ENCODE measurements around the gene MGMT.

Gene MGMT

DNA sequence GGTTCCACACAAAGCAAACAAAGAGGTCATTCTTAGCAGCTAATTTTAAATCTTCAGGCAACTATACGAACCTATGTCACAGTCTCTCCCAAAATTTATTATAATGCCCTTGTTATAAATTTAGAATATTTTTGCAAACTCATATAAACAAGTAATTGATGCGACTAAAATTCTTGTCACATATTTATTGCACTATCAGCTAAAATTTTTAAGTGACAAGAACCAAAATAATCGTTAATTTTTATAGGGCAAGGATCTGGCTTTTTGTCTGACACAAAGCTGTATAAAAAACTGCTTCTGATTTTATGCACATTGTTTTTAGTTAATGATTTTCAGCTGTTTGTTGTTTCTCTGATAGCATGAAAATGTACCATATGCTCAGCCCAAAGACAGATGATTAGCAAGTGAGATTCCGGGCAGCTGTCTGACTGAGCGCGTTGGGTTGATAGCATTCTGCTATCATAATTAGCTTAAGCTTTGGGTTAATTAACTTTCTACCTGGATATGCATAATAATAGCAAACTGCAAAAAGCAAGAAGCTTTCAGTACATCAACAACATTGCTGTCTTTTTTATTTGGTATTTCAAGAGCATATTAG lies 136.0 kb downstream of the MGMT start:
- DNase-seq, result no peak

DNA sequence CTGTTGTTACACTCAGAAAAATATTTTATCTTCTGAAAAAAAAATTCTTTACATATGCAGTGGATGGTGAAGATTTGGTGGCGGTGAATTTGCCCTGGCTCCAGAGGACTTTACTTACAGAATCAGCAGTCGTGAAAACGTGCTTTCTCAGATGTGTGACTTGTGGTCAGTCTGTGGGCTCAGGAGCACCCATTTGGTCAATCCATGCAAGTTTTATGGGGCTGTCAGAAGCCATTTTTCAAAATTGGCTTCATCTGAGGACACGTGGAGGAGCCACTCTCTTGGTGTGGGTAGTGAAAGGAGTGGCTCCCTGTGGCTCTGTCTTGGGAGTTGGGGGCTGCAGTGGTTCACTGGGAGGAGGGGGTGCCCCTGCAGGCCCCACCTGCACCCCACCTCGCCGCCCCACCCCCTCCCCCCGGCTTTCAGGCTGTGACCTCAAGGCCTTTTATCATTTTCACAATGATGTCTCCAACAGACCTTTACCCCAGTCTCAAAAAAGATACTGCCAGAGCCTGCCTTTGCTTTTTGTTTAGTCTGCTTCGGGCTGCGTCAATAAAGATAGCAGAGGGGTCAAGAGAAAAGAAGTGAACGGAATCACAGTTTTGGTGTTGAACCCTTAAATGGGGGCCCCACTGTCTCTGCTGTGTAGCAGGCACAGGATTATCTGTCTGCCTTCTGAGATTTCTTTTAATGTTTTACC lies 137.4 kb downstream of the MGMT start:
- DNase-seq, result no peak

DNA sequence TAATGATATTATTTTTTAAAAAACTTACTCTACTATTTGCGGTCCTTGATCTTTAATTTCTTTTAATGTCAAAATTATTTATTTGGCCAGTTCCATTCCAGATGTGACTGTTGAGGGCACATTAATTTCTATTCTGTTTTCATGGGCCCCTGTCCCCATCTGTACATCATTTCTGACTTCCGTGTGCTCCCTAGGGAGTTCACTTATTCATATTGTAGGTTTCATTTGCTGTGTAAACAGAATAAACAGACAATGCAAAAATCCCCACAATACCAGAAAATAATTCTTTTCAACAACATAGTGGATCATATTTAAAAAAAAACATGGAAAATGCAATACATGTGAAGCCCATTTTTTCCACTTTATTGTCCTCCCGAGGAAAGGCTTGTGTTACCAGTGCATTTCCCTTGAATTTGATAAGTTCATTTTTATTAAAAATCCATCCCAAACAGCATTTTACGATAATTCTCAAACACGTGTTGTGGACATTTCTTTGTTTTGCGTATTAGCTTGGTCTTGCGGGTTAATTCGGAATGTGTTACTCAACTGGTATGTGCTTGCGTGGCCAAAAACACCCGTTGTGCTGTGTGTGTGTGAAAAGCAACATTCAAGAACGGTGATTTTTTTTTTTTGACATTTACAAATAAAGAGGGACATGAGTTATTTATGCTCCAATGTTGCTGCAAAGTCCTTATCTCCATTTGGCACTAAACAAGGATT lies 138.4 kb downstream of the MGMT start:
- DNase-seq, result no peak

DNA sequence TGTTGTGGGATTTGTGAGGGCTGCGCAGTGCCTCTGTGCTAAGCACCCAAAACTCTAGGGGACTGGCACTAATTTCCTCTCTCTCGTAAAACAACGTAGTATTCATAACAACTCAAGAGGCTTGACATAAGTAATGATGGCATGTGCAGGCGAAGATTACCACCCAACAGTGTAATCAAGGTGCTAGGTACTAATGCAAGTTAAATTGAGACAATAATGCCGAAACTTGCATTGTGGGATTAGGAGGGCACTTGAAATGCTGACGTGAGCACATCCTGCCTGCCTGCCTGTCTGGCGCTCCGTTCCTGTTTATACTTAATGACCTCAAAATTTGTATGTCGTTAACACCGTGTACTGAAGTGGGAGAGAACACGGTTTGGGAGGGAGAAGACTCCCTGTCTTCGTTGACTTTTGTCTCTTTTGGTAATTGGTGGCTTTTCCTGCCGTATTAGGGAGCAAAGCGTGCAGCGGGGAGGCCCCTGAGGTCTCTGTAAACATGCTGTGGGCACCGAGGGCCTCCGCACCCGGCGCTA lies 139.0 kb downstream of the MGMT start:
- no peak for DNase-seq

DNA sequence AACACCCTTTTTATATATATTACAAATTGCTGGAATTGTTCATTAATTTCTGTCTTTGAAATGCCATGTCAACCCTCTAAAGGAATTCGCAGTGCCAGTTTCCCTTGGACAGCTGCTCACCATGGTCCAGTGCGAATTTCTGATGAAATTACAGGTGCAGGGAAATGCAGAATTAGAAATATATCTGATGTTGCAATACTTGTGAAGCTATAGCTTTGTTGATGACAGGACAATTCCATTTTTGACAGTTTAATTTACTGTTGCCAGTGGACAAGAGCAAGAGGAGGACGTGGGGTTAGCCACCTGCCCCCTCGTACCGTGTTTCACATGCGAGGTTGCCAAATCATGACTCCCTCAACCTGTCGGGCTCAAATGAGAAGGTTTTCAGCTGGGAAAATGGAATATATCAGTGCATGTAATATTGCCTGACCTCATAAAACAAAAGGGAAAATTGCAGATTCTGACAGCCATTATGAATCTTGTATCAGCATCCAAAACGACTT lies 140.6 kb downstream of the MGMT start:
- no peak for DNase-seq

DNA sequence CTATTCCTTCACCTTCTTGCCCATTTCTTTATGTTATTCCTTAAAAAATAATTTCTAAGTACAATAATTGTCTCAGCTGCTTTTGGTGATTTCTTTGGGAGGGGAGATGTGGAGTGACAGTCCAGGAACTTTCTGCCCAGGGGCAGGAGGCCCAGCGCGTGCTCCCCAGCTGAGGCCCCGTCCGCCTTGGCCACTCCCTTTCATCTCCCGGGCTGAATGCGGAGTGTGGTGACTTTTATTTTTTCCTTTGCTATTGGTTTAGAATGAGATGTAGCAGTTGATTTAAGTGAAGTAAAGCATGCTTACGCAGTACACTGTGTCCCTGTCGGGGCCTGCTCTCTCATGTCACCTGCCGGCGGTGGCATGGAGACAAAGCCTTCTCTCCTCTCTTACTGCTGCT lies 141.6 kb downstream of the MGMT start:
- DNase-seq, result no peak

DNA sequence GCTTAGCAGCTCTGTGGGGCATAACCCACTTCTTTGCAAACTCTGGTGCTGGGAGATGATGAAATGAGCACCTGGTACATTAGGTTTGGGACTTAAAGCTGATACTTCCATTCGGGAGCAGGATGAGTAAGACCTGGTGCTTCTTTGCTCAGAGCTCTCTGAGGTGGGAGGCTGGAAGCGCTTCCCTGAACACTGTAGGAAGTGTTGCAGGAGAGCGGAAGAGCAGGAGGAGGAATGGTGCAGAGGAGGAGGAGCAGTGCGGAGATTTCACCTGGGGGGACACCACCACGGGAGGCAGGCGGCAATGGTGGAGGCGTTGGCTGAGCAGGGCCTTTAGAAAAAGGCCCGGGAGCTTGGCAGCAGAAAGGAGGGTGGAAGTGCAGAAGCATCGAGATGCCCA lies 142.5 kb downstream of the MGMT start:
- no peak for DNase-seq

DNA sequence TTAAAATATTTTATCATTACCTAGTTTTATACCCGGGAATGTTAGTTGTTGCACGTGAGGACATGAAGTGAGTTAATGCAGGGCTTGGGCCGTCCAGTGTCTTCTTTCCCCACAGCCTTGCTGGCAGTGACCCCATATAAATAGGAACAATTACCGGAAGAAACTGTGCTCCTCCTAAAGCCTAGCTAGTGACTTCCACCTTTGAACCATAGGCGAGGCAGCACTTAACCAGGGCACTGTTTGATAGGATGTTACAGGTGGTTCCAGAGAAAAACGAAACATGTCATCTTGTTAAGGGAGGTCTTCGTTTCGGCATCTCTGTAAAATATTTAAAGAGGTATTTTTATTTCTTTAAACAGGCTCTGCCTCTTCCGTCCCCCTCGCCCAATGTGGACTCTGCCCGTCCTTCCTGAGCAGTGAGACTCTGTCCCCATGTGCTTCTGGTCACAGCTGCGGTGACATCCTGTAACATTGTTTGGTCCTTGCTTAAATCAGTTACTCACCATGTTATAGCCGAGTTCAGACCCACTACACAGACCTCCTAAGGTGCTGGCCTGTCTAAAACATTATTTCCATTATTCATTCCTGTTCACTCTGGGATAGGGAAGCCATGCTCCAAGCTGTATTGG lies 145.6 kb downstream of the MGMT start:
- DNase-seq, result no peak

DNA sequence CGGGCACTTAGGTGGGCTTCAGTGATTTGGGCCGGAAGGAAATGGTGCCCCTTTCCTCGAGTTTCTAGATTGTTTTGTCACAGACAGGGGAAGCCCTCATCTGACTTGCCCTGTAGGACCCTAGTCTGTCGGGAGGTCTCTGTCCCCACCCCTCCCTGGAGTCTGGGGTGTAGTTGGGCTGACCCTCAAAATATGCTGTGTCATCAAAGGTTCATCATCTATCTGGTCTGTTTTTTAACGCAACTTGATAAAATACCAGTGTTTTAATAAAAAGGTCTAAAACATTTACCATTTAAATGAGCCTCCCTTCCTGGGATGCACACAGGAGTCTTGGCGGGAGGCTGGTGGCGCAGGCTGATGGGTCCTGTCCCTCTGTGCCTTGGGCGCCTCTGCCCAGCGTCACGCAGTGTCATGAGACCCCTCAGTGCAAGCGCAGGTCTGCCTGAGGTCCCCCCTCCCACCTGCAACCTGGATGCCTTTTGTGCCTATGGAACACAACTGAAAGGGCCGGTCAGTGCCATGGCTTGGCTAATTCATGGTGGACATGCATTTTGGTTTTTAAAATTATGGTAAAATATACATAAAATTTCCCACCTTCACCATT lies 146.4 kb downstream of the MGMT start:
- no peak for DNase-seq

DNA sequence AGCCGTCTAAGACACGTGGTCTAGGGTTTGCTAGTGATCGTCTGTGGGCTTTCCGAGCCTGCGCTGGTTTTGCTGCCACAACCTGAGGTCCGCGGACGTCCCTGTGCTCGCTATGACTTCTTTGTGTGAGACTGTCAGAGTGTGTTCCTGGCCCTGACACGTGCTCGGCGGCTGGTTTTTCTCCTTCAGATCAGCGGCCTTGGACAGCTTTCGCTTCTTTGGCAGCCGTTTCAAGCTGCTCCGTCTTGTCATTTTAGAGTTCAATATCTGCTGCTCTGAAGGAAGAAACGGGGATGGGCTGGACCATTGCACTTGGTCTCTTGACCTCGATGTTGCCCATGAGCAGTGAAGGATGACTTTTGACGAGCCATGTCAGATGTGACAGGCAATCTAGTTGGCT lies 147.3 kb downstream of the MGMT start:
- DNase-seq, result no peak

DNA sequence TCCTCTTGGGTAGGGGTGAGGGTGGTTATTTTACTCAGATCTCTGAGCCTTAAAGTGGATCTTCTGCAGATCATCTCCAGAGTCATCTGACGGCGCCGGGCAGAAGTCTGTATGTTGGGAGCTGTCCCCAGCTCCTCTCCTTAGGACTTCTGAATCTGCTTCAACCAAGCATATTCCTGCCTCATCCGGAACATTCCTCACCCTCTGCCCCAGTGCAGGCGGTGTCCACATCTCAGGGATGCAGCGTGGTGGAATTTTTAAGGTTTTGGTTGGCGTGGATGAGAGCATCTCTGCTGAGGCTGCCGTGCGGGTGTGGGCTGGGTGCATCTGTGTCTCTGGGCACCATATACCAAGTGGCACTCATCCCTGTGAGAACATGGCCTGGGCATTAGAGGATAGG lies 148.3 kb downstream of the MGMT start:
- DNase-seq, result no peak

DNA sequence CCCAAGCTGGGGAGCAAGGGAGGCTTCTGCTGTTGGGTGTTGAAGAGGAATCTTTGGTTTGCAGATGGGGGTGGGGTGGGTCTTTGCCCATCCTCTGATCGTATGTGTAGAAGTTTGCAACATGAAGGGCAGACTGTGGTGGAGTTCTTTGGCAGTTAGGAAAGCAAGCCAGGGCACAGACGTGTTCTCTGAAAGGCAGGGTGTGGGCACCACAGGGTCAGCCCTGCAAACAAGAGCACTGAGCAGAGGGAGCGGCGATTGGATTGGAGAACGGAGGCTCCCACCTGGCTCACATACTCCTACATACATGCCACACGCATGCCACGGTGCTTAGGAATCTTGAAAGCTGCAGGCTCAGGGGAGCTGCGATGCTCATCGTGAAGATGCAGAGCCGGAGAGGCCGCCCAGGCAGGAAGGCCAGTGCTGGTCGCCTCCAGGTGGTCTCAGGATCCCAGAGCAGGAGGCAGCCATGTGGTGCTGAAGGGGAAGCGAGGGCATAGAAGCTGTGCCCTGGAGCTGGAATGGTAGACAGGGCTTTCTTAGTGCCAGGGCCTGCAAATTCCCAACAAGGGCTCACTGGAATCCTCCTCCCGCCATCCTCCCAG lies 149.0 kb downstream of the MGMT start:
- DNase-seq, result no peak

DNA sequence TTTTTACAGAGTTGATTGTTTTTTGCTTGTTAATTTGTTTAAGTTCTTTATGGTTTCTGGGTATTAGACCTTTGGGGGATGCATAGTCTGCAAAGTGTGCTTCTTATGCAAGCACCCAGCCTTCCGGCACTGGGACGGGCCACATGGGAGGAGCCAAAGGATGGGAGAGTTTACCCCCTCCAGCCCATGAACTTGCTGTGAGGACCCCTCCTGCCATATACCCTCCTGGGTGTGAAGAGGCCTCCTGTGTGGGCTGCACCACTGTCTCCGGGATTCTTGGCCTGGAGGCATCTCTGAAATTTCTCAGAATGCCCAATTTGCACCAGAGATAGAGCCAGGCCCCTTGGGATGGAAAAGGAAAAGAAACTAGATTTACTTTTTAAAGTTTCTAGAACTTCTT lies 150.7 kb downstream of the MGMT start:
- DNase-seq, result no peak

DNA sequence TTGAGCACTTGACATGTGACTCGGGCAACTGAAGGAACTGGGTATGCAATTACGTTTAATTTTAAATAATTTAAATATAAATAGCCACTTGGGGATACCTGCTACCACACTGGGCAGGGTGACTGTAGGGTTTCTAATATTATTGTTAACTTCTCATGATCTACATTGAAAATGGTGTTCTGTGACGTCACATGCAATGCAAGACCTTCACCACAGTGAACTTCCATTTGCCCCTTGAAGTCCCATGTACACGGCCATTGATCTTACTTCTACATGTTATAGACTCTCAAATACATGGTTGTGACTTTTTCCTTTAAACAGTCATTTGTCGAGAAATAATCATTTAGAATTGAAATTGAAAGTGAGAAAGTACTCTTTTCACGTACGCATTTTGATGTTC lies 154.0 kb downstream of the MGMT start:
- no peak for DNase-seq

DNA sequence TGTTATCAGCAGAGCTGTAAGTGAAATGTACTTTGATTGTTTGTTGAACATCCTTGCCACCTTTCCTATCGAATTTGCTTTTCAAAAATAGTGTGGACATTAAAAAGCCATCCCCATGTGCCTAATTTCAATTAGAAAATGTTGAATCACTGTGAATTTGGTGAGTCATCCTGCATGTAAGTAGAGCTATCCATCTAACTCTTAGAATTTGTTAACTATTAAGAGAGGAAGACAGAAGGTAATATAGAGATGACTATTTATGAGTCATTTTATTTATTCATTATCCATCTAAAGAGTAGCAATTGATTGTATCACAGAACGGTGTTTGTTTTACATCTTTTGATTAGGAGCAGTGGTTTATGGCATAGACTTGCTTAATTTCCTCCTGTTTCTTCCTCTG lies 154.7 kb downstream of the MGMT start:
- DNase-seq, result no peak

DNA sequence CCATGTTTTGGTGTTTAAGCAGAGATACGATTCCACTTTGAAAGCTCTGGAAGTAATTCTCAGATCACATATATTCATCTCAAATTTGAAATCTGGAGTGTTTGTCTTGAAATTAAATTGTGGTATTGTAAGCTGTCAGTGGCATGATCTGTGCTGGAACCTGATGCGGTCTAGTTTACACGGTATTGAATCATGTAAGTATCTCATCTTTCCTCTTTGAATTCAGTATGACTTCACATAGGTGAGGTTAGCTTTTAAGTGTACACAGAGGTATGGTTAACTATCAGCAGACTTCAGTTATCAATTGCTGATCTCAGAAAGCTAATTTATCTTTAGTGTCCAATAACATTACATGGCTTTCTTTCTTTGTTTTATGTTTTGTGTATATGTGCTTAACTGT lies 155.2 kb downstream of the MGMT start:
- DNase-seq, result no peak

DNA sequence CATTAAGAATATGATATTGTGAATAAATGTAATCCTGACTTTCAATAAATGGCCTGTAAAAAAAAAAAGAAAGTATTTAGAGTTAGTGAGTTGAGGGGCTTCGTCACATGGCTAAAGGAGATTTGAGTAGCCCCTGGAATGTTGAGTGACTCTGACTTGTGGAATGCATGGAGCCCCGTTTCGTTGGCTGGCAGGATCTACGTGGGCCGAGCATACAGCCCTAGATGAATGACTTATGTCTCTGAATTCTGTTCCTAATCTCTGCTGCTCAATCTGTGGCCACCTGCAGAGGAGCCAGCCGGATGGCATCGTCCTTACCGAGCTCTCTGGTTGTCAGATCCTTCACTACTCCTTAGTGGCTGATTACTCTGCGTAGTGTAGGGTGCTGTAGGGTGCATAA lies 155.7 kb downstream of the MGMT start:
- no peak for DNase-seq

DNA sequence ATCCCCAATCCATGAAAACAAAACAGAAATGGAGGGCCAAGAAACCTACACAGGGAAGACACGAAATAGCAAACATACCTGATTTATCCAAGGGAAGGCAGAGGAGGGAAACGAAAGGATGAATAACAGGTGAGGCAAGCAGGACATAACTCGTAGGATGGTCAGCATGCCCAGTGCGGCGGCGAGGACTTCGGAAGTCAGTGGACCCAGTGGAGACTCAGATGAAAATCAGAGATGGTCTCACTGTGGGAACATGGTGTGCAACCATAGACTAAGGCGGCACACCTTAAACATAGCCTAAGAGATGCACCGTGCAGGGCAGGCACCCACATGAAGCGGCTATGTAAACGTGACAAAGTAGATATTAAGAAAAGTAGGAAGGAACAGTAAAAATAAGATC lies 157.5 kb downstream of the MGMT start:
- DNase-seq, result no peak

DNA sequence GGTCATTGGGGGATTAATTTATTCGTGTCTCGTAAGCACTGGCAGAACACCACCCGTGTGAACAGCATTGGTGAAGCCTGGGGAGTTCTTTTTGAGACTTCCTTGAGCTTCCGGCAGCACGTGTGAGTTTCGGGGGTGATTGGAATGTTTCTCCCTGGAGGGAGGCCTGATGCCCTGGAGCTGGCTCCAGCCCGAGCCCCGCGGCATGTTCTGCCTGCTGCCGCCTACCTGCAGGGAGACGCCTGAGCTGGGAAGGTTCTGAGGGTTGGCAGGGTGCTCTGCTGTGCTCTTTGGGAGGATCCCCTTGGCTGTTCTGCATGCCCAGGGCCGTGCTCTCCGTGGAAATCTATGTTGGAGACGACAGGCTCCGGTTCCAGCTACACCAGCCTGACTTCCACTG lies 159.3 kb downstream of the MGMT start:
- DNase-seq, result no peak

DNA sequence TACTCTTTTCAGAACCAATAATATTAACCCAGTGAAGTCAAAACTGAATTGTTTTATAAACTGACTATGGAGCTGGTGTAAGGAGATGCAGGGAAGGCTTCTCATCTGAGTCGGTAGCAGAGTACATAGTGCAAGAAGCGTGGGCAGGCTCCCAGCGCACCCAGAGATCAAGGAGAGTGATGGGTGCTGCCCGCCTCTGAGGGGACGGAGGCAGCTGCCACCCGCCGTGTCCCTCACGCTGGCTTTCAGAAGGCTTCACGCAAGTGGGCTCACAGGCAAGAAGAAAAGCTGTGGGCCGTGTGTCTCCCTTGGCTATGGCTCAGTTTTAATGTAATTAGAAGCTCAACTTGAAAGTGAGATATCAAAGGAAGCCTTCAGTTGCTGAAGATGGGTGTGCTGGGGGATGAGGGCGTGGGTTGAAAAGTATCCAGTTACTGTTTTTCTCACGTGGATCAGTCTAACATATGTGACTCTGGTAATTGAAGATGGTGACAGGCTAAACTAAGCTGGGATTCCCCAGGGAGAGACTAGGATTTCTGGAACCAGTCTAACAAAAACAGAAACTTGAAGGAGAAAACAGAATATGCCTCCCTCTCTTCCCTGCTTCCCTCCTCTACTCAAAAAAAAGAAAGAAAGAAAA lies 159.9 kb downstream of the MGMT start:
- no peak for DNase-seq

DNA sequence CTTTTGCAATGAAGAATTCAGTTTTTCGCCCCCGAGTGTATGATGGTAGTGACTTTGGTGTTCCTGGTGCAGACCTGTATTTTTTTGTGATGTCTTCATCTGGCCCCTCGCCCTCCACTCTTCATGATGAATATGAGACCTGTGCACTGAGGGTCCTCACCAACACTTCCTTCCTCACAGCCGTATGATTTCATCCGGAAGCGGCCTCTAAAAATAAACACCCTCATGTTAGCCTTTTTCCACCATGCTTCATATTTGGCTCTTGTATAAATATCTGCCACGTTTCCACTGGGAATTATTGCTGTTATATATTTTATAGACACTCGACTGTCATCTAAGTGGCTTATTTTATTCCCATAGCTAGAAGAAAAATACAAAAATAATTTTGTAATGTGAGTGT lies 160.4 kb downstream of the MGMT start:
- DNase-seq, result no peak

DNA sequence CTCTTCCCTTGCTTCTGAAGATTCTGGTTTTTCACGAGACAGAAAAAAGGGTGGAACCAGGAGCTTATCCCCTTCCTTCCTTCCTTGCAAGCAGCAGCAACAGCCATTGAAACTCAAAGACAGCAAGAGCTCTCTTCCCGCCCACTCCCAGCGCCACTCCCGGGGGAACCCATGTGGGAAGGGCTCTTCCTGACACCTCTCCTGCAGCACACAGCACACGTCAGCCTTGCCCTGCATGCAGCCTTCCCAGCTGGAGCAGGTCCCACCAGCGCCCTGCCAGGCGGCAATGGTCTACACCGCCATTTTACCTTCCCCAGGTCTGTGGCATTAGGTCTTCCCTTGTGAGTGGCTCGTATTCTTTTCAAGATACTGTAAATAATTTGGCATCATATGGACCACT lies 161.8 kb downstream of the MGMT start:
- no peak for DNase-seq

Data from GOT3 (cell line).